Measurements from ENCODE around the gene PGGHG. TPM values are rescaled to one million over a fixed set of nuclear protein-coding genes. Genes with fewer than 3 reads are reported as not detected.

The PGGHG gene
- total and polyA plus RNA-seq, 7 donors: 2.7 to 8.6 (median 4.0) TPM

DNA sequence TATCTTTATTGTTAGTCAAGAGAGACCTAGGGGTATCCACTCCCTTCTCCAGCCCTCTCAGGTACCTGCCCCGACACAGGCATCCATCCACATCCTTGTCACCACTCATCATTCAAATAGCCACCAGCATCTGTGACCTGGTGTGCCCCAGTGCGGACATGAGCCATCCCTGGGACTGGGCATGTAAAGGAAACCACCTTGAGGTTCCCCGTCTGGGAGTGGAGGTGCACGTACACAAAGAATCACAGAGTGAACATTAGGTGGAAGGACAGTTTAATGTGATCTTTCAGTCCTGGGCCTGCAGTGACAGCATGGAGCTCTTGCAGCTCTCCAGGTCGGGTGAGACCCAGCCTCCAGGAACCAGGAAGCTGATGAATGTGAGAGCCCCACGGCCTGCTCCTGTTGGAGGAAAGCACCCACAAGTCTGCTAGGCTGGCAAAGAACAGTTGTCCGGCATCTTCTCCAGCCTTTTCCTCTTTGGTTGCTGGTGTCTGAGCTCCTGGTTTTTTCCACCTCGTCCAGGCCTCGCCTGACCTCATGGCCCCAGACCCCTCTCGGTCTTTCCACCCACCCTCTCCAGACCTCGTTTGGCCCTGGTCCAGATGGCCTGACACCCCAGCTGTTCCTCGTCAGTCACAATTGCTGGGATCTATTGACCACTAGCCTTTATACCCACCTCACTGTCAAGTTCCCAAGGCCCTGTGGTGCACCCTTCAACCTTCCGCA lies 35.6 kb upstream of the PGGHG start:
- H3K36me3 ChIP-seq (ENCODE audit: insufficient read depth in 1 of 2, low read depth in 1 of 2): peaks cover 6 to 53% of the 10 kb centered on the region in 2 donors
- 55 to 76% (median 55%) methylated on average over 11 to 13 of the region's 13 CpGs for WGBS, 3 donors
- TF ChIP-seq, protein P1, sequence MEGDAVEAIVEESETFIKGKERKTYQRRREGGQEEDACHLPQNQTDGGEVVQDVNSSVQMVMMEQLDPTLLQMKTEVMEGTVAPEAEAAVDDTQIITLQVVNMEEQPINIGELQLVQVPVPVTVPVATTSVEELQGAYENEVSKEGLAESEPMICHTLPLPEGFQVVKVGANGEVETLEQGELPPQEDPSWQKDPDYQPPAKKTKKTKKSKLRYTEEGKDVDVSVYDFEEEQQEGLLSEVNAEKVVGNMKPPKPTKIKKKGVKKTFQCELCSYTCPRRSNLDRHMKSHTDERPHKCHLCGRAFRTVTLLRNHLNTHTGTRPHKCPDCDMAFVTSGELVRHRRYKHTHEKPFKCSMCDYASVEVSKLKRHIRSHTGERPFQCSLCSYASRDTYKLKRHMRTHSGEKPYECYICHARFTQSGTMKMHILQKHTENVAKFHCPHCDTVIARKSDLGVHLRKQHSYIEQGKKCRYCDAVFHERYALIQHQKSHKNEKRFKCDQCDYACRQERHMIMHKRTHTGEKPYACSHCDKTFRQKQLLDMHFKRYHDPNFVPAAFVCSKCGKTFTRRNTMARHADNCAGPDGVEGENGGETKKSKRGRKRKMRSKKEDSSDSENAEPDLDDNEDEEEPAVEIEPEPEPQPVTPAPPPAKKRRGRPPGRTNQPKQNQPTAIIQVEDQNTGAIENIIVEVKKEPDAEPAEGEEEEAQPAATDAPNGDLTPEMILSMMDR (IDR thresholded peaks at IDR 0.05): no peak
- no peak for DNase-seq
- H3K4me3 ChIP-seq: no peak overlapping the region
- no peak overlapping the region for H3K27ac ChIP-seq
- no peaks in the 10 kb centered on the region for H3K4me1 ChIP-seq
- ATAC-seq: peak in 2 of 4 donors; percentile 22 to 24
- intact Hi-C loops (cut with DNase I): no loop called here
- no peaks in the 10 kb centered on the region for H3K9me3 ChIP-seq
- no peaks in the 10 kb centered on the region for H3K27me3 ChIP-seq (ENCODE audit: insufficient read depth in 3 of 3, low read length in 2 of 3)

DNA sequence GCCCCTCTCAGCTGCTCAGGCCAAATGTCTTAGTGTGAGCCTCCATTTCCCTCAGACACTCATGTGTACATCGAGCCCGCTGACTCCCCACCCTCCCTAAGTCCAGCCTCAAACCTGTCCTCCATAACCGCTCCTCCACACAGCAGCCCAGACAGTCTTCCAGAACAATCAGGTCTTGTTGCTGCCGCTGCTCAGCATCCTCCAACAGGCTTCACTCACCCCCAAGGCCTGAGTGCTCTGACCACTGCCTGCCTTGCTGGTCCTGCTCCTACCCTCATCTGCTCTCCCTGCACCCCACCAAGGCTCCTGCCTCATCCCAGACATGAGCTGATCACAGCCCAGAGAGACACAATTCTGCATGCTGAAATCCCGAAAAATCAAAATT lies 35.0 kb upstream of the PGGHG start:
- Histone ChIP-seq H3K4me1 (no peaks in the 10 kb centered on the region), H3K4me3 (no peak overlapping the region), H3K9me3 (no peaks in the 10 kb centered on the region), H3K27me3 (ENCODE audit: insufficient read depth in 3 of 3, low read length in 2 of 3) (no peaks in the 10 kb centered on the region), H3K36me3 (ENCODE audit: insufficient read depth in 1 of 2, low read depth in 1 of 2) (peaks cover 6 to 48% of the 10 kb centered on the region in 2 donors), H3K27ac (no peak overlapping the region)
- intact Hi-C loops (cut with DNase I): no loop called here
- TF ChIP-seq, protein P1 (IDR thresholded peaks at IDR 0.05): no peak
- ATAC-seq (peak in 3 of 4 donors; percentile 25 to 29 (median 26)), DNase-seq (no peak)
- 80 to 92% (median 91%) methylated on average over 5 of the region's 5 CpGs for WGBS, 3 donors

DNA sequence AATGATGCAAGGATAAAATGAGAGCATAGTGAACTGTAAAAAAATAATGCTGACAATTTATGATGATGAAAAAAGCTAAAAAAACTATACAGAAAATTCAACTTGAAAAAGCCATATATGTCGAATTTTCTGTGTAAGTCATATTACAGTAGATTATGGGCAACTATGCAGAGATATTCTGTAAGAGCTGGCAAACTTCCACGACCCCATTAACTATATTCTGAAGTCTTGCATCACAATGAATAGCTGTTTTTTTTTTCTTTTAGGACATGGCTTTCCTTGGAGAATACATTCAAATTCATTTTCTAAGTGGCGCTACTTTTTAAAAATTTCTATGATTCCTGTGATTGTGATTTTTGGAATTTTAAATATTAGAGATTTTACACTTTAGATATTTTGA lies 33.8 kb upstream of the PGGHG start:
- no peak overlapping the region for H3K4me3 ChIP-seq
- no peak overlapping the region for H3K27ac ChIP-seq
- WGBS, 3 donors: 63 to 68% (median 65%) methylated on average over 3 of the region's 3 CpGs
- ATAC-seq (no peak), DNase-seq (no peak)
- H3K9me3 ChIP-seq: no peaks in the 10 kb centered on the region
- intact Hi-C loops (cut with DNase I): no loop called here
- H3K4me1 ChIP-seq: no peaks in the 10 kb centered on the region
- no peaks in the 10 kb centered on the region for H3K27me3 ChIP-seq (ENCODE audit: insufficient read depth in 3 of 3, low read length in 2 of 3)
- H3K36me3 ChIP-seq (ENCODE audit: insufficient read depth in 1 of 2, low read depth in 1 of 2): peaks cover 6 to 35% of the 10 kb centered on the region in 2 donors
- TF ChIP-seq, protein P1 (IDR thresholded peaks at IDR 0.05): no peak

DNA sequence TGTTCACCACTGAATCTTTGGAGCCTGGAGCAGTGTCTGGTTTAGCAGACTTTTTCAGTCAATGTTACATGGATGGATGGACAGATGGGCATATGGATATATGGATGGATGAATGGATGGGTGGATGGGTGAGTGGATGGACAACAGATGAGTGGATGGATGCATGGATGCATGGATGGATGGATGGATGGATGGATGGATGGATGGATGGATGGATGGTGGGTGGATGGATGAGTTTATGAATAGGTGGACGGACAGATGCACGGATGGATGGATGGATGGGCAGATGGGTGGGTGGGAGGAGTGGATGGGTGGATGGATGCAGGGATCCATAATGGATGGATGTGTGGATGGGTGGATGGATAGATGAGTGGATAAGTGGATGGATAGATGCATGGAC lies 33.1 kb upstream of the PGGHG start:
- H3K9me3 ChIP-seq: no peaks in the 10 kb centered on the region
- peaks cover 6 to 29% of the 10 kb centered on the region in 2 donors for H3K36me3 ChIP-seq (ENCODE audit: insufficient read depth in 1 of 2, low read depth in 1 of 2)
- H3K27me3 ChIP-seq (ENCODE audit: insufficient read depth in 3 of 3, low read length in 2 of 3): no peaks in the 10 kb centered on the region
- intact Hi-C loops (cut with DNase I): no loop called here
- no peak overlapping the region for H3K27ac ChIP-seq
- no peaks in the 10 kb centered on the region for H3K4me1 ChIP-seq
- ATAC-seq (no peak), DNase-seq (no peak)
- TF ChIP-seq, protein P1 (IDR thresholded peaks at IDR 0.05): no peak
- 90 to 100% (median 96%) methylated on average over 2 of the region's 2 CpGs for WGBS, 3 donors
- no peak overlapping the region for H3K4me3 ChIP-seq

Data from psoas muscle (tissue), 8 donors.